Measurements from ENCODE around the gene SVIL. TPM values are rescaled to one million over a fixed set of nuclear protein-coding genes. Genes with fewer than 3 reads are reported as not detected.

SVIL gene
- polyA plus RNA-seq (ENCODE audit: insufficient read length in 12 of 12) = 100 to 1,000 TPM in 11 of 12 donors, 10 to 100 TPM in 1; 54.5 to 267 (median 193) TPM
- long read RNA-seq, donor 1, partial matches to known transcripts = 21 of 35 reads
- long read RNA-seq, donor 1, other reads (novel, unspliced or antisense) = 13 of 35 reads
- long read RNA-seq, donor 2, partial matches to known transcripts = 99 of 99 reads
- long read RNA-seq, donor 2, other reads (novel, unspliced or antisense) = 0 of 99 reads
- long read RNA-seq, donor 3, partial matches to known transcripts = 38 of 39 reads
- long read RNA-seq, donor 3, other reads (novel, unspliced or antisense) = 0 of 39 reads
- long read RNA-seq, donor 4 = 0 reads
- long read RNA-seq, donor 5 = 0 reads
- long read RNA-seq, donor 6, partial matches to known transcripts = 18 of 18 reads
- long read RNA-seq, donor 6, other reads (novel, unspliced or antisense) = 0 of 18 reads
- long read RNA-seq, donor 7, partial matches to known transcripts = 10 of 10 reads
- long read RNA-seq, donor 7, other reads (novel, unspliced or antisense) = 0 of 10 reads
- long read RNA-seq, donor 8, partial matches to known transcripts = 151 of 159 reads
- long read RNA-seq, donor 8, other reads (novel, unspliced or antisense) = 8 of 159 reads
- long read RNA-seq, donor 9 = 0 reads
- long read RNA-seq, donor 10, partial matches to known transcripts = 84 of 107 reads
- long read RNA-seq, donor 10, other reads (novel, unspliced or antisense) = 23 of 107 reads
- long read RNA-seq, donor 11, partial matches to known transcripts = 31 of 31 reads
- long read RNA-seq, donor 11, other reads (novel, unspliced or antisense) = 0 of 31 reads

- no peak for DNase-seq
Observed at GRCh38 chr10:29634764-29635625, at the start of gene SVIL. Gene SVIL (minus strand): TSS chr10:29634971. CDS start chr10:29555058, 79,913 bp downstream.

GRCh38 chr10:29681676-29682448 lies 47.1 kb upstream of the SVIL start:
- no peak for DNase-seq

- DNase-seq = no peak
Observed at GRCh38 chr10:29680091-29680490, 45.3 kb upstream of the SVIL start.

- no peak for DNase-seq
Observed at GRCh38 chr10:29676732-29677131, 42.0 kb upstream of the SVIL start.

- no peak for DNase-seq
Observed at GRCh38 chr10:29675984-29676383, 41.2 kb upstream of the SVIL start.

- no peak for DNase-seq
Observed at GRCh38 chr10:29671968-29672367, 37.2 kb upstream of the SVIL start.

GRCh38 chr10:29671228-29671780 lies 36.5 kb upstream of the SVIL start:
- DNase-seq = peak; percentile 45

GRCh38 chr10:29670761-29671160 lies 36.0 kb upstream of the SVIL start:
- peak; percentile 65 for DNase-seq

GRCh38 chr10:29669149-29669548 lies 34.4 kb upstream of the SVIL start:
- no peak for DNase-seq

- no peak for DNase-seq
Observed at GRCh38 chr10:29668628-29669027, 33.9 kb upstream of the SVIL start.

GRCh38 chr10:29667191-29667590 lies 32.4 kb upstream of the SVIL start:
- DNase-seq = no peak

- no peak for DNase-seq
Observed at GRCh38 chr10:29666201-29666600, 31.4 kb upstream of the SVIL start.

GRCh38 chr10:29663718-29664117 lies 28.9 kb upstream of the SVIL start:
- DNase-seq = no peak

- no peak for DNase-seq
Observed at GRCh38 chr10:29658984-29659965, 24.5 kb upstream of the SVIL start.

GRCh38 chr10:29657719-29658274 lies 23.0 kb upstream of the SVIL start:
- DNase-seq = no peak

GRCh38 chr10:29656451-29656992 lies 21.8 kb upstream of the SVIL start:
- DNase-seq = no peak

GRCh38 chr10:29652192-29652591 lies 17.4 kb upstream of the SVIL start:
- DNase-seq = no peak

GRCh38 chr10:29651767-29652166 lies 17.0 kb upstream of the SVIL start:
- DNase-seq = no peak

- no peak for DNase-seq
Observed at GRCh38 chr10:29650552-29650944, 15.8 kb upstream of the SVIL start.
